ENCODE data around the gene FGFR4.

Gene FGFR4

DNA sequence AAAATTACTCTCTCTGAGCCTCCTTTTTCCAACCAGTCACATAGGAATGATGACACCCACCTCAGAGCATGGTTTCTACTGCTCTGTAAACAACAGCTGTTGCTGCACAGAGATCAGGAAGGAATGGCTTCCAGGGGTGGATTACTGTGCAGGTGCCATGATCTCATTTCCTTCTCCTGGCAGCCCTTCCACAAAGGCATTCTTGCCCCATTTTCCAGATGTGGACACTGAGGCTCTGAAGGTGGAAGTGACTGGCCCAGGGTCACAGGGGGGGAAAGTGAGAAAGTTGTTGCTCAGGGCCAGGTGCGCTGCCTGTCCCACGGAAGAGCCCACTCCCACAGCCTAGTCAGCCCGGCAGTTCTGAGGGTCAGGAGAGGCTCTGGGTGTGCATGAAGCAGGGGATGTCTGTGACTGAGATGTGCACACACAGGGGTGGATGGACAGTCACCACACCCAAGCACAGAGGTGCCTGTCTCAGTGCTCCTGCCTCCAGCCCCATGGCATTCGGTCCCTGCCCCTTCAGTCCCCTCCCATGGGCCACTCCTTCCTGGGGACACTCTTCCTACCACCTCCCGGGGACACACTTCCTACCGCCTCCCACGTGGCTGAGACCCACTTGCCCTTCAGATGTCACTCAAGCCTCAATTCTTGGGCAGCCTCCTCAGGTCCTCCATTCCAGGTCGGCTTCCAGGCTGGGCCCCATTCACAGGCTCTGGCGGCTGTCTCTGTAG lies 17.0 kb downstream of the FGFR4 start:
- no peak for DNase-seq

GRCh38 chr5:177105691-177106476 lies 19.2 kb downstream of the FGFR4 start:
- no peak for DNase-seq

DNA sequence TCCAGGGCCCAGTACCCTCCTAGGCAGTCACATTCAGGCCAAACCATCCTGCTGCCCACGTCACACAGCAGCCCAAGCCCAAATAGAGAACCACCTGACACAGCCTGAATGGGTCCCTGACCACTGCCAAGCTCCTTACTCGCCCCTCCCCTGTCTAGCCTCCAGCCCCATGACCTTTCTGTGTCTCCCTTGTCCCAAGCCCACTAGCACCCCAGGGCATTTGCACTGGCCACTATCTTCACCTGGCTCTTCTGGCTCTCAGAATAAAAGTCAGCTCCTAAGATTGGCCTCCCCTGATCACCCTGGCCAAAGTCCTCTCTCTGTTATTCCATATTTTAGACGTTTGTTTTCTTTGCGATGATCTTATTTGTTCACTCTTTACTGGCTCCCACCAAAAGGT lies 20.4 kb downstream of the FGFR4 start:
- no peak for DNase-seq

- no peak for DNase-seq
Observed at GRCh38 chr5:177109810-177110209, 23.1 kb downstream of the FGFR4 start.

GRCh38 chr5:177111720-177112394 lies 25.1 kb downstream of the FGFR4 start:
- peak; percentile 72 for DNase-seq

DNA sequence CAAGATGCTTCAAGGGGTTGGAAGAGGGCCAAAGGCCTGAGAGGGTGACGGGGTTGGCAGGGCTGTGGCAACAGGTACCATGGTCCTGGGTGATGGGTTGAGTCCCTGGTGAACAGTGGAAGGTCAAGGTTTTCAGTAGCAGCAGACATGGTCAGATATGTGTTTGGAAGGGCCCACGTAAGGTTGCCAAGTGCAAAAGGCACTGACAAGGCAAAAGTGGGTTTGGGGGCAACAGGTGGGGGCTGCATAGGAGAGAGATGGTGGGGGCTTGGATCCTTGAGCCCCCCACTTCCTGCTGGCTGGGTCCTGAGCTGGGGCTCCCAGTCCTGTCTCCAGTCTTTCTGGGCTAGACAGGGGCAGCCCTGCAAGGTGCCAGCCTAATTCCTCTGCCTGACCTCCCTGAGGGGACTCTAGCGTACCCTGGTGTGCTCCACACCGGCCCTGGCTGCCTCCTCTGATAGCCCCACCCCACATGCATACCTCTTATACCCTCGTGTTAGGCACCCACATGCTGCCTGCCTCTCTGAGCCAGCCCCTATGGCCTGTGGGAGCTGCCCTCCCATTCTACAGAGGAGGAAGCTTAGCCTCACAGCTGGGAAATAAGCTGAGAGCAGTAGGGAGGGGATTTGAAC lies 26.0 kb downstream of the FGFR4 start:
- no peak for DNase-seq

DNA sequence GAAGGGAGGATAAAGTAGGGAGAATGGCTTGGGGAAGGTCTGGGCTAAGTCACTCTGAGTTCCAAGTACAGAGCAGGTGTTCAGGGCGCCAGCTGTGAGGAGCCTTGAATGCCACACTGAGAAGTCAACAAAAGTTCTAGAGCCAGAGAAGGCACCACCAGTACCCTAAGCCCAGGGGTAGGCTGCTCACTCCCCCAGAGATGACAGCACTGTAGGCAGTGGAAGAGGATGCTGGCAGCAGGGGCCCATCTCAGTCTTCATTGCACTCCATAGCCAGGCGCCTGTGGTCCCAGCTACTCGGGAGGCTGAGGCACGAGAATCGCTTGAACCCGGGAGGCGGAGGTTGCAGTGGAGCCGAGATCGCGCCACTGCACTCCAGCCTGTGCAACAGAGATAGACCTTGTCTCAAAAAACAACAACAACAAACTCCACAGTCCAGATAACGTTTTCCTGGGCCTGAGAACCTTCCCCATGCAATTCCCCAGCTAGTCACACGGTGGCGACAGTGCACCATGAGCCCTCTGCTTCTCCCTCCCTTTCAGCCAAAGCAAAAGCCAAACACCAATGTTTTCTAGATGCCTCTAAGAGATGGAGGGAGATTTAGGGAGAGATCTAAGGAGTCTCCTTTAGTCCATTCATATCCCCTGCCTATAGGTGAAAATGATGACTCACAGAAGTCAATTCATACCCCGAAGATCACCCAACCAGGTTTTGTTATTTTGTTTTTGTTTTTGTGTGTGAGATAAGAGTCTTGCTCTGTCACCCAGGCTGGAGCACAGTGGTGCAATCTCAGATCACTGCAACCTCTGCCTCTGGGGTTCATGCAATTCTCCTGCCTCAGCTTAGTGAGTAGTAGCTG lies 27.1 kb downstream of the FGFR4 start:
- peak; percentile 88 for DNase-seq

- DNase-seq = peak; percentile 92
Observed at GRCh38 chr5:177116631-177117373, 30.1 kb downstream of the FGFR4 start.

DNA sequence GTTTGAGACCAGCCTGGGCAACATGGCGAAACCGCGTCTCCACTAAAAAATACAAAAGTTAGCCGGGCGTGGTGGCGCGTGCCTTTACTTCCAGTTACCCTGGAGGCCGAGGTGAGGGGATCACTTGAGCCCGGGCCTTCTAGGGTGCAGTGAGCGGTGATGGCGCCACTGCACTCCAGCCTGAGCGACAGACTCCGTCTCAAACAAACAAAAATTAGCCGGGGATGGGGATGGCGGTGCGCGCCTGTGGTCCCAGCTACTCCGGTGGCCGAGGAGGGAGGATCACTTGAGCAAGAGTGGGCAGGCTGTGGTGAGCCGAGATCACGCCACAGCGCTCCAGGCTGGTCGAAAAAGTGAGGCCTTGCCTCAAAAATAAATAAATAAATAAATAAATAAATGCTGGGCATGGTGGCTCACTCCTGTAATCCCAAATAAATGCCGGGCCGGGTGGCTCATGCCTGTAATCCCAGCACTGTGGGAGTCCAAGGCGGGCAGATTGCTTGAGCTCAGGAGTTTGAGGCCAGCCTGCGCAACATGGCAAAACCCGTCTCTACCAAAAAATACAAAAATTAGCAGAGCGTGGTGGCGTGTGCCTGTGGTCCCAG lies 30.8 kb downstream of the FGFR4 start:
- DNase-seq = no peak

DNA sequence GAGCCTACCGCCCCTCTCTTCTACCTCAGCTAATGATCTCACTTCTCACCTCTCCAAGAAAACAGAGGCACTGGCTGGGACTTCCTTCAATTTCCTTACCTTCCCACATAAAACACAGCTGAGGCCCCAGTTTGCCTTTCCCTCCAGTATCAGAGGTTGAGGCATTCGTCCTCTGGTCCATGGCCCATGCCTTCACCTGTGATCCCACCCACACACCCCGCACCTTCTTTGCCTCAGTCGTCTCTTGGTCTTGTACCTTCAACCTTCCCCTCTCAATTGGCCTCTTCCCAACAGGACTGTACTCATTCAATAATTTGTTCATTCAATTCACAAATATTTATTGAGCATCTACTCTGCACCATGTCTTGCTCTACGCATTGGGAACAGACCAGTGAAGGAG lies 35.9 kb downstream of the FGFR4 start:
- no peak for DNase-seq

DNA sequence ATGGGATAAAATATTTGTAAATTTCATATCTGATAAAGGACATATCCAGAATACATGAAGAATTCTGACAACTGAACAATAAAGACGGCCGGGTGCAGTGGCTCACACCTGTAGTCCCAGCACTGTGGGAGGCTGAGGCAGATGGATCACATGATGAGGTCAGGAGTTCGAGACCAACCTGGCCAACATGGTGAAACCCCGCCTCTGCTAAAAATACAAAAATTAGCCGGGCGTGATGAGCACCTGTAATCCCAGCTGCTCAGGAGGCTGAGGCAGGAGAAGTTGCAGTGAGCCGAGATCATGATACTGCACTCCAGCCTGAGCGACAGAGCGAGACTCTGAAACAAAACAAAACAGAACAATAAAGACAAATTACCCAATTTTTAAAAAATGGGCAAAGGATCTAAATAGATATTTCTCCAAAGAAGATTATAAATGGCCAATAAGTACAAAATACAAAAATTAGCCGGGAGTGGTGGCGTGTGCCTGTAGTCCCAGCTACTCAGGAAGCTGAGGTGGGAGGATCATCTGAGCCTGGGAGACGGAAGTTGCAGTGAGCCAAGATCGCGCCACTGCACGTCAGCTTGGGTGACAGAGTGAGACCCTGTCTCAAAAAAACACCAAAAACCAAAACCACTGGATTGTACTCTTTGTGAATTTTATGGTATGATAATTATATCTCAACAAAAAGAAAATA lies 37.2 kb downstream of the FGFR4 start:
- DNase-seq = no peak

- no peak for DNase-seq
Observed at GRCh38 chr5:177124486-177124991, 37.8 kb downstream of the FGFR4 start.

- no peak for DNase-seq
Observed at GRCh38 chr5:177126771-177127170, 40.1 kb downstream of the FGFR4 start.

DNA sequence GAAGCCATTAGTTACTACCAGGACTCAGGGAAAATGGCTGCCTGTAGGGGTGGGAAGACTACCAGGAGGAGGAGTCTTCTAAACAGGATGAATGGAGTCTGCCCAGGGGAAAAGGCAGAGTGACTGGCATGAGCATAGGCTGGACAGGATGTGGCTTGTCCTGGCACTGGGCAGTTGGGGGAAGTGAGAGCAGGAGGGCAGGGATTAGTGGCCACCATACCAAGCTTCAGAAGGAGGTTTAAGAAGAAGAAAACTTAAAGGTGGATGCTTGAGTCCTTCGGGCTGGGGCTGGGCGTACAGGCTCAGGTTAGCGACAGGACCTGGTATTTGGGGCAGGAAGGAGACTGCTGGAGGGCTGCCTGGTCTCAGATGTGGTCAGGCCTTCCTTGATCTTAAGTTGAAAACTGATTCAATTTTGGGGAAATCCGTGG lies 41.9 kb downstream of the FGFR4 start:
- no peak for DNase-seq

GRCh38 chr5:177130211-177131018 lies 43.7 kb downstream of the FGFR4 start:
- DNase-seq = no peak

GRCh38 chr5:177131019-177131320 lies 44.3 kb downstream of the FGFR4 start:
- DNase-seq = no peak

DNA sequence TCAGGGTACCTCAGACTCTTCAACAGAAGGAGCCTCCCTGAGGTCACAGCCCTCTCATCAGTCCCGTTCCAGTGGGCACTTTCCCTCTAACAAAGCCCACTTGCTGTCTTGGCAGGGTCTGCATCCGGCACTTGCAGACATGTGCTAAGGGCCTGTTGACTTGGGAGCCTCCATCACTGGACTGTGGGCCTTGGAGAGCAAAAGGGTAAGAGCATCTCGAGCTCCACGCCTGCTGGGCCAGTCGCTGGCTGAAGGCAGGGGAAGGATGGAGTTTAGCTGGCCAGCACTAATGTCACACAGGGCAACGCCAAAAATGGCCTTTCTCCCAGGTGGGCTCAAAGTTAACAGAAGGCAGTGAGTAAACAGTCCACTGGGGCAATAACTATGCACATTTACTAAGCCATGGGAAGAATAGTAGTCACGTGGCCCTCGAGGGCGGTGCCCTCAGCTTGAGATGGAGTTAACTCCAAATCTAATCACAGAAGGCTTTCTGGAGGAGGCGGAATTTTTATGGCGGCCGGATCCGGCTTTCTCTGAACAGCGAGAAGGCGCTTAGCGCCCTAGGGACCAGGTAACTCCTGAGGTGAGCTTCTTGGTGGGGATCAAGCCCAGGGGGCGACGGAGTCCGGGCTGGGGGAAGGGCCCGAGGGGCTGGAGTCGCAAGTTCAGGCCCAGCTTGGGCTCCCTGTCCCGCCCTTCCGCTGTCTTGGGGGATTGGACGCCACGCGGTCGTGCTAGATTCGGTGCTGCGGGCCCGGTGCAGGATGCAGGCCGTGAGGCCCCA lies 44.8 kb downstream of the FGFR4 start:
- DNase-seq = no peak
